ENCODE results near the gene GRK5. TPM values are rescaled to one million over a fixed set of nuclear protein-coding genes. Genes with fewer than 3 reads are reported as not detected.

Gene GRK5
- polyA plus RNA-seq, 1 donor from 2014 or later: 34.9 TPM

GRCh38 chr10:119397416-119397815 lies 190.0 kb downstream of the GRK5 start:
- no peak overlapping the region for H3K9ac ChIP-seq (ENCODE audit: low read length)
- no peak overlapping the region for H3K4me3 ChIP-seq (ENCODE audit: low read length)
- no peak overlapping the region for H2AFZ ChIP-seq (ENCODE audit: low read depth, low read length)
- no peaks in the 10 kb centered on the region for H3K36me3 ChIP-seq (ENCODE audit: insufficient read depth, low read length)
- H3K27me3 ChIP-seq (ENCODE audit: insufficient read depth, low read depth, low read length): no peaks in the 10 kb centered on the region
- H3F3A ChIP-seq (ENCODE audit: insufficient read depth, low read length, poor library complexity, severe bottlenecking): no peaks in the 10 kb centered on the region
- TF ChIP-seq MXI1 (conservative IDR thresholded peaks at IDR 0.05; ENCODE audit: poor library complexity, severe bottlenecking): no peak
- no peak for TF ChIP-seq CTCF (IDR thresholded peaks at IDR 0.05; ENCODE audit: poor library complexity, severe bottlenecking)
- TF ChIP-seq POLR2AphosphoS5 (IDR thresholded peaks at IDR 0.05): no peak
- no peak for TF ChIP-seq EP300 (conservative IDR thresholded peaks at IDR 0.05; ENCODE audit: poor library complexity, severe bottlenecking)
- no peak for TF ChIP-seq EZH2 (IDR thresholded peaks at IDR 0.05; ENCODE audit: borderline replicate concordance, insufficient read depth, low read length, poor library complexity, severe bottlenecking)
- TF ChIP-seq SMC3 (conservative IDR thresholded peaks at IDR 0.05; ENCODE audit: poor library complexity): no peak
- no peak for TF ChIP-seq RAD21 (conservative IDR thresholded peaks at IDR 0.05)
- no peak for TF ChIP-seq TAF1 (IDR thresholded peaks at IDR 0.05; ENCODE audit: low read depth)
- TF ChIP-seq REST (IDR thresholded peaks at IDR 0.05; ENCODE audit: borderline replicate concordance): no peak
- H3K27ac ChIP-seq (ENCODE audit: low read length): no peak overlapping the region
- no peaks in the 10 kb centered on the region for H4K20me1 ChIP-seq (ENCODE audit: insufficient read depth)
- no peaks in the 10 kb centered on the region for H3K9me2 ChIP-seq (ENCODE audit: insufficient read depth, low read length)
- H3K4me2 ChIP-seq (ENCODE audit: low read length): no peak overlapping the region
- no peaks in the 10 kb centered on the region for H3K79me2 ChIP-seq (replicated peaks; ENCODE audit: insufficient read depth, low read length)
- no peaks in the 10 kb centered on the region for H3K9me3 ChIP-seq (ENCODE audit: low read length)

- Histone ChIP-seq H3K9me2 (ENCODE audit: insufficient read depth, low read length) (no peaks in the 10 kb centered on the region), H3K9me3 (ENCODE audit: low read length) (no peaks in the 10 kb centered on the region), H3K36me3 (ENCODE audit: insufficient read depth, low read length) (no peaks in the 10 kb centered on the region), H3K27me3 (ENCODE audit: insufficient read depth, low read depth, low read length) (no peaks in the 10 kb centered on the region), H3K27ac (ENCODE audit: low read length) (no peak overlapping the region), H3K9ac (ENCODE audit: low read length) (no peak overlapping the region), H3F3A (ENCODE audit: insufficient read depth, low read length, poor library complexity, severe bottlenecking) (no peaks in the 10 kb centered on the region), H3K4me2 (ENCODE audit: low read length) (no peak overlapping the region), H3K4me3 (ENCODE audit: low read length) (no peak overlapping the region), H2AFZ (ENCODE audit: low read depth, low read length) (no peak overlapping the region), H4K20me1 (ENCODE audit: insufficient read depth) (no peaks in the 10 kb centered on the region), H3K79me2 (replicated peaks; ENCODE audit: insufficient read depth, low read length) (no peaks in the 10 kb centered on the region)
- TF ChIP-seq REST (IDR thresholded peaks at IDR 0.05; ENCODE audit: borderline replicate concordance) (no peak), TAF1 (IDR thresholded peaks at IDR 0.05; ENCODE audit: low read depth) (no peak), MXI1 (conservative IDR thresholded peaks at IDR 0.05; ENCODE audit: poor library complexity, severe bottlenecking) (no peak), EZH2 (IDR thresholded peaks at IDR 0.05; ENCODE audit: borderline replicate concordance, insufficient read depth, low read length, poor library complexity, severe bottlenecking) (no peak), POLR2AphosphoS5 (IDR thresholded peaks at IDR 0.05) (no peak), RAD21 (conservative IDR thresholded peaks at IDR 0.05) (no peak), CTCF (IDR thresholded peaks at IDR 0.05; ENCODE audit: poor library complexity, severe bottlenecking) (no peak), EP300 (conservative IDR thresholded peaks at IDR 0.05; ENCODE audit: poor library complexity, severe bottlenecking) (no peak), SMC3 (conservative IDR thresholded peaks at IDR 0.05; ENCODE audit: poor library complexity) (no peak)
Observed at GRCh38 chr10:119398996-119399395, 191.6 kb downstream of the GRK5 start.
